Small intestine (tissue), 7 donors: ENCODE results near the gene SCG3. TPM values are rescaled to one million over a fixed set of nuclear protein-coding genes. Genes with fewer than 3 reads are reported as not detected.

Source experiments
- DNase-seq, 2 donors: peaks; one replicate each; pipeline versions ENCODE4 v3.0.0 to v3.0.0-alpha.2; 2013
- FAIRE-seq: peaks from 2 replicates; lab custom pipeline; 2012; peaks lifted over from hg19 to GRCh38; lab: Jason Lieb, UNC
- H3K27ac ChIP-seq, 3 donors: one replicate each; pipeline ENCODE4 v1.5.1; 2013; ENCODE audit warnings: low read length in 2 of 3, mild to moderate bottlenecking in 2 of 3, control low read depth in 1 of 3, inconsistent platforms in 1 of 3, low read depth in 1 of 3, moderate library complexity in 1 of 3
- H3K27me3 ChIP-seq, 3 donors: one replicate each; pipeline ENCODE4 v1.6.1; 2013; ENCODE audit warnings: low read length in 3 of 3, inconsistent platforms in 1 of 3; ENCODE audit not compliant: control insufficient read depth in 3 of 3, insufficient read depth in 3 of 3
- H3K36me3 ChIP-seq, 3 donors: one replicate each; pipeline ENCODE4 v1.6.1; 2013; ENCODE audit warnings: low read length in 3 of 3, inconsistent platforms in 1 of 3, low read depth in 1 of 3, mild to moderate bottlenecking in 1 of 3, moderate library complexity in 1 of 3; ENCODE audit not compliant: control insufficient read depth in 3 of 3, insufficient read depth in 2 of 3
- H3K4me1 ChIP-seq, 3 donors: one replicate each; pipeline ENCODE4 v1.6.1; 2013; ENCODE audit warnings: low read length in 2 of 3, inconsistent platforms in 1 of 3, low read depth in 1 of 3, mild to moderate bottlenecking in 1 of 3, moderate library complexity in 1 of 3; ENCODE audit not compliant: control insufficient read depth in 3 of 3, insufficient read depth in 2 of 3
- H3K4me3 ChIP-seq, 3 donors: one replicate each; pipeline ENCODE4 v1.5.1; 2013; ENCODE audit warnings: low read length in 3 of 3, control low read depth in 1 of 3, inconsistent platforms in 1 of 3, low read depth in 1 of 3, mild to moderate bottlenecking in 1 of 3, moderate library complexity in 1 of 3
- H3K9me3 ChIP-seq, 2 donors: one replicate each; pipeline ENCODE4 v1.6.1; 2013; ENCODE audit warnings: low read depth in 1 of 2, low read length in 1 of 2; ENCODE audit not compliant: control insufficient read depth in 2 of 2, insufficient read depth in 1 of 2
- WGBS, 3 donors: extraction: QIAGEN DNeasy Blood & Tissue Kit; methylation state at CpG; one replicate each; pipeline ENCODE4 v1.1.7; 2013; 5-methylcytosine and 5-hydroxymethylcytosine counted together
- polyA plus RNA-seq, 4 donors: library from polyadenylated mRNA; stranded (reverse) in 3 of 4; unstranded in 1 of 4; fragments of 200-250 nt in 3 of 4; fragments of 120-200 nt in 1 of 4; gene quantifications; one replicate each; pipeline versions ENCODE4 v1.2.1 to v1.2.3, GENCODE V29; 2013
- donor health status: healthy with polysubstance abuse.
- donor health status: control.
- donor health status: control.
- donor health status: Bipolar disorder and iron deficiency.
- donor health status: healthy.

SCG3 gene
- polyA plus RNA-seq, 4 donors = 0.27 to 4.7 (median 4.2) TPM; not detected in 1

- Histone ChIP-seq H3K27ac (no peak overlapping the region), H3K36me3 (no peaks in the 10 kb centered on the region), H3K4me3 (no peak overlapping the region), H3K27me3 (peaks cover 0 to 7% (median 5%) of the 10 kb centered on the region in 3 donors), H3K4me1 (no peaks in the 10 kb centered on the region), H3K9me3 (no peaks in the 10 kb centered on the region)
- FAIRE-seq (no peak), DNase-seq (no peak)
- WGBS, 3 donors = 54 to 70% (median 58%) methylated on average over 2 of the region's 2 CpGs
Measured at GRCh38 chr15:51688863-51689262, 7.6 kb downstream of the SCG3 start.

- no peak for DNase-seq
- Histone ChIP-seq H3K27ac (no peak overlapping the region), H3K27me3 (peaks cover 0 to 5% (median 0%) of the 10 kb centered on the region in 3 donors), H3K4me1 (no peaks in the 10 kb centered on the region), H3K4me3 (no peak overlapping the region), H3K36me3 (no peaks in the 10 kb centered on the region), H3K9me3 (no peaks in the 10 kb centered on the region)
- FAIRE-seq = no peak
- WGBS, 3 donors = 55 to 59% (median 59%) methylated on average over 3 of the region's 3 CpGs
Measured at GRCh38 chr15:51692154-51692553, 10.9 kb downstream of the SCG3 start.

- Histone ChIP-seq H3K27me3 (peaks cover 0 to 4% (median 0%) of the 10 kb centered on the region in 3 donors), H3K36me3 (no peaks in the 10 kb centered on the region), H3K4me1 (no peaks in the 10 kb centered on the region), H3K9me3 (no peaks in the 10 kb centered on the region), H3K4me3 (no peak overlapping the region), H3K27ac (no peak overlapping the region)
- WGBS, 3 donors = 81 to 86% (median 81%) methylated on average over 5 of the region's 5 CpGs
- FAIRE-seq = no peak
- DNase-seq = no peak
Measured at GRCh38 chr15:51696566-51696965, 15.3 kb downstream of the SCG3 start.

GRCh38 chr15:51697163-51697562 is 15.9 kb downstream of the SCG3 start:
- 91 to 92% (median 92%) methylated on average over 2 of the region's 2 CpGs for WGBS, 3 donors
- Histone ChIP-seq H3K4me3 (no peak overlapping the region), H3K36me3 (no peaks in the 10 kb centered on the region), H3K9me3 (no peaks in the 10 kb centered on the region), H3K27me3 (no peaks in the 10 kb centered on the region), H3K27ac (no peak overlapping the region), H3K4me1 (no peaks in the 10 kb centered on the region)
- DNase-seq (no peak), FAIRE-seq (no peak)

GRCh38 chr15:51699373-51699772 is 18.1 kb downstream of the SCG3 start:
- no peaks in the 10 kb centered on the region for H3K9me3 ChIP-seq
- H3K36me3 ChIP-seq = no peaks in the 10 kb centered on the region
- FAIRE-seq (no peak), DNase-seq (no peak)
- H3K4me1 ChIP-seq = no peaks in the 10 kb centered on the region
- H3K4me3 ChIP-seq = no peak overlapping the region
- H3K27me3 ChIP-seq = no peaks in the 10 kb centered on the region
- H3K27ac ChIP-seq = no peak overlapping the region
- 85 to 90% (median 88%) methylated on average over 1 of the region's 1 CpG for WGBS, 3 donors

GRCh38 chr15:51702710-51703109 is 21.4 kb downstream of the SCG3 start:
- FAIRE-seq (no peak), DNase-seq (no peak)
- Histone ChIP-seq H3K27me3 (no peaks in the 10 kb centered on the region), H3K27ac (no peak overlapping the region), H3K9me3 (no peaks in the 10 kb centered on the region), H3K4me1 (no peaks in the 10 kb centered on the region), H3K36me3 (no peaks in the 10 kb centered on the region), H3K4me3 (no peak overlapping the region)
- 38 to 53% (median 46%) methylated on average over 1 of the region's 1 CpG for WGBS, 3 donors

GRCh38 chr15:51706291-51706690 is 25.0 kb downstream of the SCG3 start:
- H3K4me1 ChIP-seq = peaks cover 0 to 5% (median 0%) of the 10 kb centered on the region in 3 donors
- H3K27me3 ChIP-seq = no peaks in the 10 kb centered on the region
- H3K27ac ChIP-seq = no peak overlapping the region
- DNase-seq = no peak
- H3K36me3 ChIP-seq = no peaks in the 10 kb centered on the region
- no peaks in the 10 kb centered on the region for H3K9me3 ChIP-seq
- no peak overlapping the region for H3K4me3 ChIP-seq
- WGBS, 3 donors = 70 to 91% (median 88%) methylated on average over 5 of the region's 5 CpGs
- no peak for FAIRE-seq

GRCh38 chr15:51706926-51707608 is 25.8 kb downstream of the SCG3 start:
- no peaks in the 10 kb centered on the region for H3K9me3 ChIP-seq
- H3K27me3 ChIP-seq = no peaks in the 10 kb centered on the region
- 52 to 67% (median 61%) methylated on average over 2 of the region's 2 CpGs for WGBS, 3 donors
- no peak for DNase-seq
- H3K27ac ChIP-seq = peak overlapping the region in 1 of 3 donors; percentile 53
- FAIRE-seq = no peak
- peaks cover 0 to 5% (median 0%) of the 10 kb centered on the region in 3 donors for H3K4me1 ChIP-seq
- H3K4me3 ChIP-seq = no peak overlapping the region
- H3K36me3 ChIP-seq = no peaks in the 10 kb centered on the region

GRCh38 chr15:51708013-51708412 is 26.7 kb downstream of the SCG3 start:
- DNase-seq (peak; percentile 18 to 58), FAIRE-seq (no peak)
- 15 to 46% (median 36%) methylated on average over 5 of the region's 5 CpGs for WGBS, 3 donors
- Histone ChIP-seq H3K4me3 (no peak overlapping the region), H3K36me3 (no peaks in the 10 kb centered on the region), H3K27ac (peak overlapping the region in 1 of 3 donors; percentile 53), H3K27me3 (no peaks in the 10 kb centered on the region), H3K4me1 (peaks cover 0 to 5% (median 0%) of the 10 kb centered on the region in 3 donors), H3K9me3 (no peaks in the 10 kb centered on the region)
